A673 (cell line): ENCODE measurements around the gene ABI3BP.

ENCODE experiments used
- EZH2 ChIP-seq: fragments of 200-600 bp; sonication (generic); IDR thresholded peaks from 2 replicates; pipeline ENCODE4 v1.6.1; 2017; ENCODE audit warnings: borderline replicate concordance, low read depth, mild to moderate bottlenecking, mixed read lengths, antibody characterized with exemption, low read length; ENCODE audit not compliant: poor library complexity, severe bottlenecking
- TF ChIP-seq, protein P1 (sequence below): fragments of 300-800, 200-600 bp; sonication (generic); conservative IDR thresholded peaks from 2 replicates; pipeline ENCODE4 v1.5.1; 2017; ENCODE audit warnings: low read depth, mild to moderate bottlenecking, antibody characterized with exemption, low read length, moderate library complexity, mixed read lengths

DNA sequence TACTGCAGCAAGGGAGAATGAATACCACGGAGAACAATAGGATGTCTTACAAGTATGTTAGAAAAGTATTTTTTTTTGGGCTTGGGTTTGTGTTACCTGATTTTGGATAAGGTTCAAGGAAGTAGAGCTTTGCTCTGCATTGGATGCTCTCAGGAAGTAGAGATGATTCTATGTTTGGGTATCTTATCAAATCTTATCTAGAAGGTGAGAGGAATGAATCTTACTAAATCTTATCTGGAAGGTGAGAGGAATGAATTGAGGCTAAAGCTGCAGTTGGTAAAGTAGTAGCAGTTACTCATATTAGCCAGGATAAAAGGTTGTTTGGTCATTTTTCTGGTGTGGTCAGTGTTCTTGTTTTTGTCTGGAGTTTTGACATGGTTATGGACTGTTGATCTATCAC is 266.5 kb downstream of the ABI3BP start:
- TF ChIP-seq, protein P1, sequence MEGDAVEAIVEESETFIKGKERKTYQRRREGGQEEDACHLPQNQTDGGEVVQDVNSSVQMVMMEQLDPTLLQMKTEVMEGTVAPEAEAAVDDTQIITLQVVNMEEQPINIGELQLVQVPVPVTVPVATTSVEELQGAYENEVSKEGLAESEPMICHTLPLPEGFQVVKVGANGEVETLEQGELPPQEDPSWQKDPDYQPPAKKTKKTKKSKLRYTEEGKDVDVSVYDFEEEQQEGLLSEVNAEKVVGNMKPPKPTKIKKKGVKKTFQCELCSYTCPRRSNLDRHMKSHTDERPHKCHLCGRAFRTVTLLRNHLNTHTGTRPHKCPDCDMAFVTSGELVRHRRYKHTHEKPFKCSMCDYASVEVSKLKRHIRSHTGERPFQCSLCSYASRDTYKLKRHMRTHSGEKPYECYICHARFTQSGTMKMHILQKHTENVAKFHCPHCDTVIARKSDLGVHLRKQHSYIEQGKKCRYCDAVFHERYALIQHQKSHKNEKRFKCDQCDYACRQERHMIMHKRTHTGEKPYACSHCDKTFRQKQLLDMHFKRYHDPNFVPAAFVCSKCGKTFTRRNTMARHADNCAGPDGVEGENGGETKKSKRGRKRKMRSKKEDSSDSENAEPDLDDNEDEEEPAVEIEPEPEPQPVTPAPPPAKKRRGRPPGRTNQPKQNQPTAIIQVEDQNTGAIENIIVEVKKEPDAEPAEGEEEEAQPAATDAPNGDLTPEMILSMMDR: no peak
- no peak for TF ChIP-seq EZH2
